HG02798 (cell line): ENCODE results near the gene FLT1.

Experiments used
- ATAC-seq: cut with Tn5 transposase; IDR thresholded peaks from one replicate; pipeline ENCODE4 v1.9.1; 2021; ENCODE audit warnings: mild to moderate bottlenecking; ENCODE audit not compliant: unreplicated experiment, poor library complexity

FLT1 gene

DNA sequence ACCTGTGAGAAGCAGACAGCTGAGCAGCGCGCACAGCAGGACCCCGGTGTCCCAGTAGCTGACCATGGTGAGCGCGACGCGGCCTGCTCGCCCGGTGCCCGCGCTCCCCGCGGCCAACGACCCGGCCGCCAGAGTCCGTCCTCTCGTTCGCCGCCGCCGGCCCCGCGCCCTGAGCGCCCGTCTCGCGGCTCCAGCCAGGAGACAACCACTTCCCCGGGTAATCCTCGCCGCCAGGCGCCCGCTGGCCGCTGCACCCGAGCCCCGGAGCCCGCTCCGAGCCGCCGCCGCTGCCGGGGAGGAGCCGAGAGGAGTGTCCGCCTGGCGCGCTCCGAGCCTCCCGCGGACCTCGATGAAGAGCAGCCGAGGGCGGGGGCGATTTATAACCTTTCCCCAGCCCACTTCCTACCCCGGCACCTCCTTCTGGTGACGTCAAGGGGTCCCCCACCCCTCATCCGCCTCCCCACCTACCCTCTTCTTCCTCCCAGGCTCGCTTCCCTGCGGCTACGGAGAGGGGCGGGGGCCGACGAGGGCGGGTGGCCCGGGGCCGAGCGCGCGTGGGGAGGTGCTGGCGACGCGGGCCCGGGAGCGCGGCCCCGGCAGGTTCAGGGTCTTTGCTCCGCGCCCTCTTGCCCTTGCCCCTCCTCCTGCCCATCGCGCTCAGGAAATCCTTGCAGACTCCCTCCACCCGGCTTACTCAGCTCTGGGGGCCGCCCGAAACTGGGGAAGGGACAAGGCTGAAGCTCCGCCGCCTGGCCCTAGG is at the start of gene FLT1:
TSS of gene FLT1 (minus strand) at position 351 of the 760 bp plus-strand sequence. CDS start at position 66, 285 bp downstream.
- no peak for ATAC-seq

DNA sequence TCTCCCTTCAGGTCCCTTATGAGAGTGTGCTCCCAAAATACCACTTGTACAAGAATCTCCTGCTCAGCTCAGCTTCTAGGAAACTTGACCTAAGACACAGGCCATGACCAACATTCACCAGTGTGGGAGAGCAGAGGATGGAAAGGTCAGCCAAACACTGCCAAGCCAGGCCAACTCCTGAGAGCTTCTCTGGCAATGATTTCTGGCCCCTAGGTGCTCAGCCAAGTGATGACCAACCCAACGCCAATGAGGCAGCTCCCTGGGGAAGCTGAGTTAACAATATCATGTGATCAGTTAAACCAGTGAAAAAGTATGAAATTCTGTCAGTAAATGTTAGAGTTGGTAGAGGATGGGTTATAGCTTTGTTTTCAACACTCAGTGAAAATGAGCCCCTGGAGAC is 49.1 kb upstream of the FLT1 start:
- ATAC-seq: no peak

- ATAC-seq: no peak
These were observed 47.9 kb upstream of the FLT1 start for GRCh38 chr13:28542804-28543203.

DNA sequence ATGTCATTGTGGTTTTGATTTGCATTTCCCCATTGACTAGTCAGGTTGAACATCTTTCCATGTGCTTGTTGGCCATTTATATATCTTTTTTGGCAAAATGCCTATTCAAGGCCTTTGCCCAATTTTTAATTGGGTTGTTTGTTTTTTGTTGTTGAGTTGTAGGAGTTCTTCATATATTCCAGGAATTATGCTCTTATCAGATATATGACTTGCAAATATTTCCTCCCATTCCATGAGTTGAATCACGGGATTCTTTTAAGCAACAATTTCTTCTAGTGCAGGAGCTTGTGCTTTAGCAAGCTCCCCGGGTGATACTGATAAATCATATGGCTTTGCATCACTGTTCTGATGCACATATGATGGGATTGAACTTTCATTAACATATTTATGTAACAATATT is 47.0 kb upstream of the FLT1 start:
- ATAC-seq: no peak

DNA sequence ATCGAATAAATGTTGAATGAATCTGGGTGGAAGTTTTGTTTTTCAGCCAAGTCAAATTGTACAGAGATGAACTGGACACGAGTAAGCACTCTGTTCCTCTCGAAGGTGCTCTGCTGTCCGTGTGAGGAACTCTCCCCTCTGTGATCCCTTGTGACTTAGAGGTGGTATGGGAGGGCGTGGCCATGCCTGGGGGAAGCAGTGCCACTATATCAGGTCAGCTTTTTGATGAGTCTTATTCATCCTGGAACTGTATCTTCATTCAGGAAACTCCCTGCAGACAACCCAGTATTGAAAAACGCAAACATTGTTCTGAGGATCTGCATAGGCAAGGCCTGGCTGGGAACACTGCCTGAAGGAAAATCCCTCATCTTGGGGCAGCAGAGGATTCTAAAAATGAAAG is 45.7 kb upstream of the FLT1 start:
- peak; percentile 67 for ATAC-seq

DNA sequence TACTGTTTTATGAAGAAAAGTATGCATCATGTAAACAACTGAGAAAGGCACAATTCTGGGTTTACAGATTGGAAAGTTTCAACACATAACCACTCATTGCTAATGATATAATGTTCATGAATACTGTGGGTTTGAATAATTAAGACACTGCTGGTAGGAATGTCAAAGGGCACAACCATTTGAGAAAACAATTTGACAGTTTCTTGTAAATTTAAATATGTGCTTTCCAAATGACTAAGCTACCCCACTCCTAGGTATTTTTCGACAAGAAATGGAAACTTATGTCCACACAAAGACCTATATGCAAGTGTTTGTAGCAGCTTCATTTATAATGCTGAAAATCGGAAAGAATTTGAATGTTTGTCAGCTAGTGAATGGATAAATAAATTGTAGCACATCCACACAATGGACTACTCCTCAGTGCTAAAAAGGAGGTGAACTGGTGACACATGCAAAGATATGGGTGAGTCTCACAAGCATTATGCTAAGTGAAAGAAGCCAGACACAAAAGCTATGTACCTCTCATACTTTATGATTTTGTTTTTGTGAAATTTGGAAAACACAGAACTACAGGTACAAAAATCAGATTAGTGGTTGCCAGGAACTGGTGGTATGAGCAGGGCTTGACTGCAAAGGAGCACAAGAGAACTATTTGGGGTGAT is 44.8 kb upstream of the FLT1 start:
- ATAC-seq: no peak

DNA sequence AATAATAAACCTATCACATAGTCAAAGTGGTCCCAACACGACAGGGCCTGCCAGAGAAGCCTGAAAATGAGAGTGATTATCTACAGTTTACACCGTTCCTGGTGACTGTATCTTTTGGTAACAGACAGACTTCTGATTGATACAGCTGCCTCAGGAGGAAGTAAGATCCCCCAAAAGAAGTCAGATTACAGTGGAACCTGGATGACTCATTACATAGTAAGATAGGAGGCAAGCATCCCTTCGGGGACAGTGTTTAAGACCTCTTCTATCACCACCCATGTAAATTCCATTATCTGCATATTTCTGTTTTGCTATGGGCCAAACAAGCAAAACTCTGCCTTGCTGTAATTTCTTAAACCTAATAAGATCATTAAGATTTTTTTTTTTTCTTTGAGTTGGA is 44.0 kb upstream of the FLT1 start:
- ATAC-seq: no peak

DNA sequence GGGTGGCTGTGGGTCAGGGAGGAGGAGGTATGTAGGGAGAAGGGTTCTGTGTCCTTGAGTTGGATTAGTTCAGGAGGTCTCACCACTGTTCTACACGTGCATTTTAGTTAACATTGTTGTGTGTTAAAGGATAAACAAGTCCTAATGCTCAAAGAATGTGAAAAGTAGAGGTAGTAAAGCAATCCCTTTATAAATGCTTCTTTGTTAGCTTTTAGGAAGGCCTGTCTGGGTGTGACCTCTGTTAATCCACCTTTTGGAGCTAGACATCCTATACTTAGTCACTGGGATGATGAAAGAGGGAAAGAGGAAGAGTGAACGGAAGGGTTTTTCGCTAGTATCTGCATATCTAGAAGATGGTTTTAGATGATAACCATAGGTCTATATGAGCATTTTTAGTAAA is 42.2 kb upstream of the FLT1 start:
- ATAC-seq: no peak

DNA sequence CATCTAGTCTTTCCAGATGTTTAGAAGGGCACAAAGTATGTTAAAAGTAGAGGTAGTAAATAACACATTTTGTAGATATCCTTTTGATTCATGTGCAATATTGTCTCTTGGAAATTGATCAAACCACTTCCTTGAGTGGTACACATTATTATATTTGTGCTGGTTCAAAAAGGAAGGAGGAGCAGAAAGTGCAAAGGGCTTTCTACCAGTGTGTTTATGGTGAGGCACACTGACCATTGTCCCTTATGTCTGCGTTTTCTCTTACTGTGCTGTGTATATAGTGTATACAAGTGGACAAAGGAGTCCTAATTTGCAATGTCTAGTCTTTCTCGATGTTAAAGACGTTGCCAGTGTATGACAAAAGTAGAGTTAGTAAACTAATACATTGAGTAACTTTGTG is 41.4 kb upstream of the FLT1 start:
- no peak for ATAC-seq

GRCh38 chr13:28535734-28536133 is 40.8 kb upstream of the FLT1 start:
- no peak for ATAC-seq

GRCh38 chr13:28534801-28535200 is 39.9 kb upstream of the FLT1 start:
- ATAC-seq: no peak

GRCh38 chr13:28534210-28534609 is 39.3 kb upstream of the FLT1 start:
- no peak for ATAC-seq

GRCh38 chr13:28533441-28534166 is 38.7 kb upstream of the FLT1 start:
- no peak for ATAC-seq

DNA sequence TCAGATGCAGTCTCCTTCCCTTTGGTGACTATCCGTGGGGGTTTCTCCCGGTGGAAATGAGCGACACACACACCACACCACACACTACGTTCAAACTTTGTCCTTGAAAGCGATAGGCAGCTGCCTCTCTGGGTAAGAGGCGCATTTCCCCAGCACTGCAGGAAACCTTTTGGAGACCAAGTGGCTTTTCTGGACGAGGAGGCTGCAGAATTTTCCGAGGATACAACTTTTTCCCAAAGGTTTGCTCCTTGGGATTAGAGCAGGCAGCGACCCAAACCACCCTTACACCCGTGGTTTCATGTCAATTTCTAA is 38.2 kb upstream of the FLT1 start:
- no peak for ATAC-seq

- ATAC-seq: no peak
These were observed 37.6 kb upstream of the FLT1 start for GRCh38 chr13:28532388-28533124.

GRCh38 chr13:28531845-28532387 is 37.0 kb upstream of the FLT1 start:
- ATAC-seq: no peak

GRCh38 chr13:28531077-28531844 is 36.3 kb upstream of the FLT1 start:
- ATAC-seq: no peak

GRCh38 chr13:28530729-28531076 is 35.8 kb upstream of the FLT1 start:
- no peak for ATAC-seq

DNA sequence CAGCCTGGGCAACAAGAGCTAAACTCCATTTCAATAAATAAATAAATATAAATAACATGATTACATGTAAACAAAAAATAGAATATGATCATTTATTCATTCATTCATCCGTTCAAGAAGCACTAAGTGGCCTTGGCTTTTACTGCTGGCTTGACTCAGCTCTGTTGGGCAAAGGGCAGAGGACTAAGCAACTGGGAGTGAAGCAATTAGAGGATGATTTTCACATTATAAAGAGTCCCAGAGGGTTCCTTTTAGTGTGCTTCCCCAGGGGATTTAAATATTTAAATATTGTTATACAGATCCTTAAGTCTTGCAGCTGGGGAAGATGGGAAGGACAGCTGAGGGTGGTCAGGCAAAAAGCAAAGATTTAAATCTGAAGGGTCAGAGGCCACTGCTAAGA is 34.9 kb upstream of the FLT1 start:
- no peak for ATAC-seq

DNA sequence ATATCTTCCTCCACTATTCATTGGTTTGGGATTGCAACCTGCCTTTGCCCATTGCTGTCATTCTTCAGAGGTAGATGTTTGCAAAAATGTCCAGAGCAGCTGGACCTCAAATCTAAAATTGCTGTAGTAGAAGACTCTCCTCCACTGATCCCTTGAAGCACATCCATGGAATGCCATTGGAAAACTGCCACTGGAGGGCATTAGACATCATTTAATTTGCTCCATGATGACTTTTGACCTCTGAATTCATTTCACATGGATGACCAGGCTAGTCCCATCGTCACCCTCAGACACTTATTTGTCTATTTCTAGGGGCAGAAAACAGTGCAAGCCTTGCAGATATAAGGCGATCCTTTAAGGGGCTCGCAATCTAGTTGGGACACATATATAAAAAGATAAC is 33.9 kb upstream of the FLT1 start:
- no peak for ATAC-seq
